Ramos (cell line): ENCODE data around the gene FOXQ1.
"Not testable (repeated sequence)": the region's sequence is repeated elsewhere in the genome, so short reads cannot be mapped to it uniquely, and the experiment has no call there.

Experiments used
- in situ Hi-C: fragments of 300-500 bp; cut with MboI; formaldehyde crosslinking; loops from one replicate; pipeline ENCODE4 v1.14.3; 2022; ENCODE audit warnings: low sequenced_read_pairs; ENCODE audit not compliant: unreplicated experiment

FOXQ1 gene

DNA sequence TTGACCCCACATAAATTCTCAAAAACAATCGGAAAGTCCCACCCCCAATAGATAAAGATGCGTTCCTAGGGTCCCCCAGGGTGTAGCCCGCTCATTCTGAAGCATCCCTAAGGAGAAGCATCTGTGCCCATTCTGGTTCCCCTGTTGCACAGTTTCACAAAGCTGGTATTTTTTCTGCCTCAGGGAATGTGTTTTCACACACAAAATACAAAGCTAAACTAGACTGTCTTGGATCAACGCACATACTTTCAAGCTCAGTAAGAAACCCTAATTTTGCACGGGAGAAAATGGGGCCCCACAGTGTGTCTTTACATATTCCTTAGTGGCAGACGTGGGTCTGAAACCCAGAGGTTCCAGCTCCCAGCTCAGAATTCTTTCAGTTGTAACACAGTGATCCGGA lies 6.1 kb downstream of the FOXQ1 start:
- in situ Hi-C loops: no loop called here

DNA sequence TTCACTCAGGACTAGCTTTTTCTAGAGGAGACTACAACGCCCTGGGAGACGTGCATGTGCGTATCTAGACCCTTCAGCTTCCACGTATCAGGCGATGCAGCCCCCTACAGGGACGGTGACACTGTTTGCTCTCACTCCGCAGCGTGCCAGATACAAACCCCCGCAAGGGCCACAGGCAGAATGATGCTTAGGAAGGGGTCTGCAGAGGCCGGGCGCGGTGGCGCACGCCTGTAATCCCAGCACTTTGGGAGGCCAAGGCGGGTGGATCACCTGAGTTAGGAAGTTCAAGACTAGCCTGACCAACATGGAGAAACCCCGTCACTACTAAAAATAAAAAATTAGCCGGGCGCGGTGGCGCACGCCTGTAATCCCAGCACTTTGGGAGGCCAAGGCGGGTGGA lies 6.7 kb downstream of the FOXQ1 start:
- in situ Hi-C loops: not testable (repeated sequence)

DNA sequence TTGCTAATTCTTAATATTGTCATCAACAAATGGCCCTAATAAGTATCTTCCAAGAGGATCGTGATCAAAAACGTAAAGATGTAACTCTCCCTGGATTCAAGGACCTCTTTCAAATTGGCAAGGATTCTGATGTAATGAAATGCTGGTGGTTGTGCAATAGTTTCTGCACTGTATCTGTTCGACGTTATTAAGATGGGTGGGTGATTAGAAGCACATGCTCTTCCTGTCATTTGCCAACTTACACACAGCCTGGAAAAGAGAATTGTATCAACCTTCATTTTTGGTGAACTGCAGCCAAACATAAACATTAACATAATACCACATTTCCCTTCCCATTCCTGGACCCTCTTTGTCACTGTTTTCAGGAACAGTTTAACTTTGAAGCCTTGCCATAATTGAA lies 9.8 kb downstream of the FOXQ1 start:
- in situ Hi-C loops: no loop called here

GRCh38 chr6:1322156-1322555 lies 10.3 kb downstream of the FOXQ1 start:
- in situ Hi-C loops: no loop called here

- in situ Hi-C loops: no loop called here
These were observed 10.9 kb downstream of the FOXQ1 start for GRCh38 chr6:1322696-1323219.

- in situ Hi-C loops: no loop called here
These were observed 13.0 kb downstream of the FOXQ1 start for GRCh38 chr6:1324936-1325335.

DNA sequence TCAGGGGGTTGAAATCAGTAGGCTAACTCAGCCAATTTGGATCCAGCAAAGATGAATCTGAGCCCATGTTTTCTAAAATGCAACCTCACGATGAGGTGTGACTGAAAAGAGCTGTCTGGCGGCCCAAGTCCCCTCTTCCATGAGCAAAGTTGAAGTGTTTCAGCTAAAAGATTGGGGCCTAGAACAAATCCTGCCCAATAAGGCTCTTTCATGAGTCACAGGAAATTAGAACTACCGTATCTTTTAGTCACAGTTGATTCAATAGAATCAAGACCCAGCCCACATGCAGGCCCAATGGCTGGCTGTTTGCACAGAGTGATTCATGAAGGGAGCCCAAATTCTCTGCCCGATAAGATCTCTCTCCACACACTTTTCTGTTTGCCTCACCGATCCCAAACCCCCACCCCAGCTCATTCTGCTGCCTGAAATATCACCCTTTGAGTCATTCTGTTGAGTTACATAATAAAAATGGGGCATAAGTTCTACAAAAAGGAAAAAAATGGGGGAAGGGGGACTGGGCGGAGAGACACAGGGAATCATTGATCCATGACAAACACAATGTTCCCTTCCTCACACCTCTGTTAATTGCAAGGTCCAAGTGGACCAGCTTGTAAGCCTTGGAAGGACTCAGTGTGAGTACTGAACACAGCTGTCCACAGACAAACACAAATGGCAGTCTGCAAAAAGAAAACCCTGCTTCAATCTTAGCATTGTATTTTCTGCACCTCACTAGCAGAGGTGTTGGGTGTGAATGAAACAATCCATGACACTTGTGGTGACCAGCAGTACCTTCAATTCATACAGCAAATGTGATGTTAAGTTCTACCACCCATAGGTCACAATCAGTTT lies 13.8 kb downstream of the FOXQ1 start:
- in situ Hi-C loops: no loop called here

GRCh38 chr6:1326535-1327121 lies 14.7 kb downstream of the FOXQ1 start:
- in situ Hi-C loops: no loop called here

DNA sequence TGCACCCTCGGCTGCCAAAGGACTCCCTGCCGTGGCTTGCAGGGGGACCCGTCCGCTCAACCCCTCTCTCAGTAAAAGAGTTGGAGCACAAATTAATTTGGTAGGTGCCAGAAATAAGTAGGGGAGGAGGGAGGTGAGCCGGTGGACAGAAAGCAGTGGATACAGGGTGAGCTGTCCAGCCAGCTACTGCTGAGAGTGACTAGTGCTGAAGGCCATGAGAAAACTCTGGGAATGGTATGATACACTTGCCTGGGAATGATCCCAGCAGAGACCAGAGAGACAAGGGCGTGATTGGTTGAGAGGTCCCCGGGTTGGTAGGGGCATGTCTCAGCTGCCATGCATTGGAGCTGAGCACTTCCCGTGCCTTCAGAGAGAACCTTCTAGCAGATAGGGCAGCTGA lies 15.7 kb downstream of the FOXQ1 start:
- in situ Hi-C loops: no loop called here

DNA sequence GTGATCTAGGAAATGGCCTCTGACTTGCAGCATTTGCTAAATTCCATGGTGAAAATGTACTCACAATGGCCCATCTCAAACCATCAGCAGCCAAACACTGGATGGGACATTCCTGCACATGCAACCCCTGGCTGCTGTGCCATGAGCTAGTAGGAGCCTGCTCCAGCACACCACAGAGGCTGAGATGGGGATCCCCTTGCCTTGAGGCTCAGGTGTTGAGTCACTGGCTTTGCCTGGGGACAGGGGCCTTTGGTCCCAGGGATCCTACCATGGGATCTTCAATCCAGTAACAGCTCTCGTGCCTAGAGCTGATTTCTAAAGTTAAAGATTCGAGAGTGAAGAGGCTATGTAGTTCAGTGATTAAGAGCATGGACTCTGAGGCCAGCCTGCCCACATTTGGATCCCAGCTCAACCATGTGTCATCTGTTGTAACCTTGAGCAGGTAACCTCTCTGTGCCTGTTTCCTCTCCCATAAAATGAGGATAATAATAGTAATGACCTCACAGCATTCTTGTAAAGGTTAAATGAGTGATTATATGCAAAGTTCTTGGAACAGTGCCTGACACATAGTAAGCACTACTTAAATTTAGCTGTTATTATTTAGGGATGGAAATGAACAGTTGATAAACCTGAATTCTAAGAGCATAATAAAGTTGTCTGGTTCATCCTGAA lies 16.4 kb downstream of the FOXQ1 start:
- in situ Hi-C loops: no loop called here

DNA sequence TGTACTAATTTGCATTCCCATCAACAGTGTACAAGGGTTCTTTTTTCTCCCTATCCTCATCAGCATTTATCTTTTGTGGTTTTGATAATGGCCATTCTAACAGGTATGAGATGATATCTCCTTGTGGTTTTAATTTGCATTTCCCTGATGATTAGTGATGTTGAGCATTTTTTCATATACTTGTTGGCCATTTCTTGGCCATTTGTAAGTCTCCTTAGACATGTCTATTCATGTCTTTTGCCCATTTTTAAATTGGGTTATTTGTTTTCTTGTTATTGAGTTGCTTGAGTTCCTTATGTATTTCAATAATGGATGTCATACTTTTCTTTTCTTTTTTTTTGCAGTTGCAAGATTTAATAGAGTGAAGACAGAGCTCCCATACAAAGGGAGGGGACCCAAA lies 17.8 kb downstream of the FOXQ1 start:
- in situ Hi-C loops: no loop called here

DNA sequence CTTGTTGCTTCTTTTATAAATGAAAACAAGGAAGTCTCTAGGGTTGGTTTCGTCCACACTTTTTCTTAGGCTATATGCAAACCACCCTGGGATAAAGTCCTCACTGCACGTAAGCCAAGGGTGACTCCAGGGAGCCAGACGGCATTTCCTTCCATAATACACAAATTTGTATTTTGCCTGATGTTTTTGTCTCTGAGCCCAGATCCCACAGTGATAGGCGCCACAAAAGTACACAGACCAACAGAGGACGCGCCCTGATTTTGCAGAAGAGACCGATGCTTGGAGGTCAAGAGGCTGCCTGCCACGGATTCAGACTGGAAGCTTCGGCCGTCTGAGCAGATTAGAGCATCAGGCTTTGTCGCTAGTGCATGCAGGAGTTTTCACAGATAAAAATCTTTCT lies 22.8 kb downstream of the FOXQ1 start:
- in situ Hi-C loops: no loop called here

DNA sequence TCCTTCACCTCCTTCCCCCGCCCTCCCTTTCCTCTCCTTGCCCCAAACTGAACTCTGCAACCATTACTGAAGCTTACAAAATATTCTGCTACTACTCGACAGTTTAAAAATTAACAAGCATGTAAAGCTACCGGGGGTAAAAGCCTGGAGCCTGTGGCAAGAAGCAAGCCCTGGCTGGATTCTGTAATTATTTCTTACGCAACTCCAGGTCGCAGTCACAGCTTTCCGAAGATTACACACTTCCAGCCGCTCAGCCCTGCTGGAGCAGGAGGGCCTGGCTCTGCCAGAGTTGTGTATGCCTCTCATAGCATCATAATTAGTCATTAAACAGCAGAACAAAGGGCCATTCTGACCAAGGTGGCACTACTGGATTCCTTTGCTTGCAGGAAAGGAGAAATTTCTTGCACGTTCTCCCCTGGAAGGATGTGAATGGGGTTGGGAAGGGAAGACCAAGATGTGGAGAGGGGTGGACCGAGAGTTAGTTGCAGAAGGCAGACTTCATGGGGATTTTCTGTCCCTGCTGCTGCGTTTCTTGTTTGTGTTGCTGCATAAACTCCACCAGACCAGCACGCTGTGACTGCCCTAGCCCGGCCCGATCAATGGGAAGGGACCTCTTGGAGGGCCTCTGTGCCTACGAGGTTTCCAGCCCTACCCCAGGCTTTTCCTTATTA lies 23.6 kb downstream of the FOXQ1 start:
- in situ Hi-C loops: no loop called here

DNA sequence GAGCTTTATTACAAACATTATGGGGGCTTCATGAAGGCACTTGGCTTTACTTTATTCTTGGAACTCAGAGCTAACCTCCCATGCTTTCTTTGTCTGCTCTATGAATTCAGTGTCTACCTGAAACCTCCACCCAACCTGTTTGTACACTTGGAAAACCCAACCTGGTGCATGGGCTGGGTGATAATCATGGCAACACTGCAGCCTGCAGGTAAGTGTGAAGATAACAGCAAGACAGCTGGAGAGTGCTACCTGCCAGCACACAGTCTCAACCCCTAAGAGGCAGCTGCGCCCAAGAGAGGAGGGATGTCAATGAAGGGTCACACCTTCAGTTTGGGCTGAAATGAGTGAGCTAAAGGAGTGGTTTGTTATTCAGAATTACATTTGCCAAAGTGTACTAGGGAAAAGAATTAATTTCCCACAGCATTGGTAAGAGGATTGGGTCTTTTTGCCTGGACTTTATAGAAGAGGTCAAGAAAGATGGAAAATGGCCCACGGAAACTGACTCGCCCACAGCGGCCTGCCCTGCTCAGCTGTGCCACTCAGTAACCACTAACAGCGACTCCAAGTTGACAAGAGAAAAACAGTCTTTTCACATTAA lies 24.4 kb downstream of the FOXQ1 start:
- in situ Hi-C loops: no loop called here

GRCh38 chr6:1337791-1338190 lies 25.9 kb downstream of the FOXQ1 start:
- in situ Hi-C loops: no loop called here

DNA sequence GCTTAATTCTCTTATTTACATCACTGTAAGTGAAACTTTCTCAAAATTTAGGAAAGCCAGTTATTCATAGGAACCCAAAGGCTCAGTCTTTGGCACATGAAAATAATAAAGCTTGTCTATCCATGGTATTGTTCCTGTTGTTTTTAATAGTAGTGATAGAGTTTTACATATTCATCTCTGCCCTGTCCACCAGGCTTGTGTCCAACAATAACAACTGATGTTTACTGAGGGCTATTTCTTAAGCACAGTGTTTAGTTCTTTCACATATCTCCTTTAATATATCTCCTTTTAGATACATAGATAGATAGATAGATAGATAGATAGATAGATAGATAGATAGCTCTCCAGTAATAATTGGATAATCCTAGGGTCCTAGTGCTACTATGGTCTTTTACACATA lies 34.2 kb downstream of the FOXQ1 start:
- in situ Hi-C loops: no loop called here

DNA sequence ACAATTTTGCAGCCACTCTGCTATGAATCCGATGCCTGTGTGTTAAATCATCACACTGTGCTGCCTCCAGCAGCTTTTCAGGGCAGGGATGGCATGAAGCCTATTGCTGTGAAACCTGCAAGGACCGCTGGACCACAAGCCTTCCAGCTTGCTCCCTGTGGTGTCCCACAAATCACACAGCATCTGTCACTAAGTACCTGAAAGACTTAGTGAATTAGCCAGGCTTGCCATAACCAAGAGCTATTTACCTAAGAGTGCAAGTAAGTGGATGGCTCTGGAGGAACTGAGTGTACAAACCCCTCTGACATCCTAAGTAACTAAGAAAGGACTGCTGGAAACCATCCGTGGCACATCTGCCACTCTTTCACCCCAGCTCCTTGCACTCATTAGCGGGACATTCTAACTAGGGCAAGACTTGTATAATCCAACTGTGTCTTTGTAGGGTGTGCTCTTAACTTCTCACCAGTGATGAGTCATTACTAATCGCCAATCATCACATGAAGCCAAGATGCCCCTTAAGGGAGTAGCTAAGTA lies 34.7 kb downstream of the FOXQ1 start:
- in situ Hi-C loops: no loop called here

DNA sequence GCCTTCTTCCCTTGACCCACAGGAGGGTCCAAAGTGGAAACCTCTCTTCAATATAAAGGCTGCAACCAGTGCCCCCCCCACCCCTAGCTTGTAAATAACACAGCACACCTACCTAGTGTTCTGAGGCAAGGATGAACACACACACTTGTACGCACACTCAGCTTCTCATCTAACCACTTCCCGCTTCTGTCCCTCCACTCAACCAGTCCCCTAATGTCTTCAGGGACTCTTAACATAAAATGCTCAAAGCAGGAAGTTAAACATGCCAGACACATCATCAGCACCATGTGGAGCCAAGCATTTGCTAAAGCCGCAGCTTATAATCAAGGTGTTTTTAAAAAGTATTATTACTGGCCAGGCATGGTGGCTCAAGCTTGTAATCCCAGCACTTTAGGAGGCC lies 35.3 kb downstream of the FOXQ1 start:
- in situ Hi-C loops: no loop called here

- in situ Hi-C loops: no loop called here
These were observed 36.8 kb downstream of the FOXQ1 start for GRCh38 chr6:1348675-1349074.

DNA sequence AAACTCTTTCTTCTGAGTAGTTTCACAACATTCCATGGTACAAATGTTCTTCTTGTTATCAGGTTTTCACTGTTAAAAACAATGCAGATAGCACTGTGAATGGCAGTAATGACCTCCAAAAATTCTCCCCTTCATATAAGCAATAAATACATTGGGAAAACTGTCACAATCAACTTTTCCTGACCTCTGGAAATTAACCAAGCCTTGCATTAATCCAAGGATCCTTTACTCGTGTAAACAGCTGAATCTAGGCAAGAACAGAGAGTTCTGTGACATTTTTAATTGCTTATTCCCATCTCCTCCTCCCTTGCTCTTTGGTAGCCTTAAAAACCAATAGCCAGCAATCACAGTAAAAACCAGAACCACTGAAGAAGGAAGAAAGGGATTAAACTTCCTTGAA lies 37.8 kb downstream of the FOXQ1 start:
- in situ Hi-C loops: no loop called here
